ENCODE results near the gene MYL6. TPM values are rescaled to one million over a fixed set of nuclear protein-coding genes. Genes with fewer than 3 reads are reported as not detected.

MYL6 gene
- total and polyA plus RNA-seq, 9 of the 15 experiments (the other 6 are each of a cell fraction or from before 2014, with no cell fraction given), result 557 to 1,664 (median 958) TPM

GRCh38 chr12:56127888-56128669 is 30.1 kb upstream of the MYL6 start, which contains the start of gene ESYT1 (continued):
- TF ChIP-seq ZBTB40 (IDR thresholded peaks at IDR 0.05) (no peak; the same call in 1 of the 2 replicates), ZBTB40 (CRISPR knock-in tag; IDR thresholded peaks at IDR 0.05) (no peak), ZNF253 (CRISPR knock-in tag; conservative IDR thresholded peaks at IDR 0.05) (no peak), PBX2 (CRISPR knock-in tag; IDR thresholded peaks at IDR 0.05; ENCODE audit: low read depth) (no peak), PBX2 (tag; conservative IDR thresholded peaks at IDR 0.05; ENCODE audit: low read depth) (no peak), SMAD2 (IDR thresholded peaks at IDR 0.05; ENCODE audit: low read depth, low read length) (no peak), CREB1 (IDR thresholded peaks at IDR 0.05) (peak; percentile 82), CREB1 (CRISPR knock-in tag; IDR thresholded peaks at IDR 0.05) (peak; percentile 83), ZNF347 (CRISPR knock-in tag; IDR thresholded peaks at IDR 0.05; ENCODE audit: low read depth) (no peak), IFI16 (CRISPR knock-in tag; IDR thresholded peaks at IDR 0.05) (no peak), TCF7 (IDR thresholded peaks at IDR 0.05; ENCODE audit: borderline replicate concordance) (no peak), MYC (IDR thresholded peaks at IDR 0.05; ENCODE audit: low read depth, low read length) (peak; percentile 92), MYC (CRISPR knock-in tag; IDR thresholded peaks at IDR 0.05; ENCODE audit: borderline replicate concordance, low read depth) (0 out of 2 replicates have a peak, but pooled peaks have one; percentile 42), TAF9B (IDR thresholded peaks at IDR 0.05; ENCODE audit: partially characterized antibody) (peak; percentile 53), BMI1 (IDR thresholded peaks at IDR 0.05; ENCODE audit: low read length) (no peak), MBD2 (IDR thresholded peaks at IDR 0.05; ENCODE audit: borderline replicate concordance, low read depth) (peak; percentile 65; the same call in 1 of the 2 replicates), KLF10 (CRISPR knock-in tag; IDR thresholded peaks at IDR 0.05) (no peak), ZNF445 (CRISPR knock-in tag; IDR thresholded peaks at IDR 0.05; ENCODE audit: low read depth) (no peak)

Measured in K562 (cell line).